MM.1S (cell line): ENCODE data around the gene SENP1.

Experiments used
- EZH2 ChIP-seq: fragments of 300-600 bp; sonication (generic); optimal IDR thresholded peaks from 2 replicates; pipeline ENCODE3; 2017; ENCODE audit warnings: low read depth, mild to moderate bottlenecking, antibody characterized with exemption, low read length, mixed read lengths
- EZH2phosphoT487 ChIP-seq: fragments of 300-600 bp; sonication (generic); IDR thresholded peaks from 2 replicates; pipeline ENCODE4 v1.6.1; 2018; ENCODE audit warnings: antibody characterized with exemption, low read length
- TF ChIP-seq, protein P1 (sequence below): fragments of 300-600 bp; sonication (generic); IDR thresholded peaks from 2 replicates; pipeline ENCODE4 v1.5.1; 2016; ENCODE audit warnings: antibody characterized with exemption, low read length, mixed read lengths

- TF ChIP-seq, protein P1, sequence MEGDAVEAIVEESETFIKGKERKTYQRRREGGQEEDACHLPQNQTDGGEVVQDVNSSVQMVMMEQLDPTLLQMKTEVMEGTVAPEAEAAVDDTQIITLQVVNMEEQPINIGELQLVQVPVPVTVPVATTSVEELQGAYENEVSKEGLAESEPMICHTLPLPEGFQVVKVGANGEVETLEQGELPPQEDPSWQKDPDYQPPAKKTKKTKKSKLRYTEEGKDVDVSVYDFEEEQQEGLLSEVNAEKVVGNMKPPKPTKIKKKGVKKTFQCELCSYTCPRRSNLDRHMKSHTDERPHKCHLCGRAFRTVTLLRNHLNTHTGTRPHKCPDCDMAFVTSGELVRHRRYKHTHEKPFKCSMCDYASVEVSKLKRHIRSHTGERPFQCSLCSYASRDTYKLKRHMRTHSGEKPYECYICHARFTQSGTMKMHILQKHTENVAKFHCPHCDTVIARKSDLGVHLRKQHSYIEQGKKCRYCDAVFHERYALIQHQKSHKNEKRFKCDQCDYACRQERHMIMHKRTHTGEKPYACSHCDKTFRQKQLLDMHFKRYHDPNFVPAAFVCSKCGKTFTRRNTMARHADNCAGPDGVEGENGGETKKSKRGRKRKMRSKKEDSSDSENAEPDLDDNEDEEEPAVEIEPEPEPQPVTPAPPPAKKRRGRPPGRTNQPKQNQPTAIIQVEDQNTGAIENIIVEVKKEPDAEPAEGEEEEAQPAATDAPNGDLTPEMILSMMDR, result no peak
- TF ChIP-seq EZH2 (no peak), EZH2phosphoT487 (no peak)
Measured at GRCh38 chr12:48143898-48144297, 38.0 kb upstream of the SENP1 start.
